GM12878 (cell line): ENCODE data around the gene SYT1. TPM values are rescaled to one million over a fixed set of nuclear protein-coding genes. Genes with fewer than 3 reads are reported as not detected.

Source experiments
- ATAC-seq: fragments of 200-7000 bp; cut with Tn5 transposase; 3 replicates; pipeline ENCODE4 v1.9.1; 2020; ENCODE audit warnings: mild to moderate bottlenecking, moderate library complexity
- BruUV-seq: library from RNA; stranded (reverse); fragments of 400-500 nt; replicated peaks from 2 replicates; lab custom pipeline; 2021; lab: Mats Ljungman, UMichigan
- CTCF ChIA-PET: fragments of 300-600 bp; sonication (Branson Sonifier 250); formaldehyde crosslinking; extraction: SDS; loops from one replicate; lab custom pipeline; 2021; ENCODE audit warnings: inconsistent platforms; lab: Yijun Ruan, JAX
- POLR2A ChIA-PET: fragments of 350-600 bp; formaldehyde crosslinking; extraction: SDS; loops from one replicate; lab custom pipeline; 2021; ENCODE audit warnings: inconsistent platforms; lab: Charles Lee
- RAD21 ChIA-PET: fragments of 300-600 bp; sonication (Branson Sonifier 250); formaldehyde crosslinking; loops from one replicate; lab custom pipeline; 2023; ENCODE audit warnings: antibody characterized with exemption; ENCODE audit not compliant: unreplicated experiment; lab: Charles Lee
- SMC1A ChIA-PET: fragments of 300-600 bp; sonication (Branson Sonifier 250); formaldehyde crosslinking; loops from one replicate; lab custom pipeline; 2023; ENCODE audit not compliant: unreplicated experiment, uncharacterized antibody; lab: Charles Lee
- DNase-seq: peaks from one replicate; pipeline ENCODE4 v3.0.0-alpha.2; 2011; ENCODE audit warnings: low read depth, low spot score
- FAIRE-seq: peaks from 3 replicates; lab custom pipeline; 2011; peaks lifted over from hg19 to GRCh38; lab: Jason Lieb, UNC
- H2AFZ ChIP-seq: 2 replicates; pipeline ENCODE4 v1.6.0; 2011; ENCODE audit warnings: low read depth, low read length, control low read depth; ENCODE audit not compliant: control insufficient read depth
- H3K27ac ChIP-seq: 2 replicates; pipeline ENCODE4 v1.5.1; 2011; ENCODE audit warnings: control low read depth; ENCODE audit not compliant: control insufficient read depth, insufficient read depth
- H3K27me3 ChIP-seq, 2 experiments: replicated peaks in 1 of 2; 2 replicates each; pipeline versions ENCODE4 v1.6.0 to v1.6.1; 2011; ENCODE audit warnings: low read length in 1 of 2; ENCODE audit not compliant: control insufficient read depth in 2 of 2, insufficient read depth in 2 of 2
- H3K36me3 ChIP-seq, 2 experiments: 2 replicates each; pipeline ENCODE4 v1.5.1; 2011; ENCODE audit warnings: low read length in 1 of 2; ENCODE audit not compliant: control insufficient read depth in 2 of 2, insufficient read depth in 2 of 2
- H3K4me1 ChIP-seq: 2 replicates; pipeline ENCODE4 v1.6.1; 2011; ENCODE audit warnings: mild to moderate bottlenecking, low read length, moderate library complexity, mixed read lengths; ENCODE audit not compliant: control insufficient read depth, insufficient read depth
- H3K4me2 ChIP-seq: 2 replicates; pipeline ENCODE4 v1.6.0; 2011; ENCODE audit warnings: control low read depth; ENCODE audit not compliant: control insufficient read depth, insufficient read depth
- H3K4me3 ChIP-seq: fragments of 200-600 bp; sonication (generic); 2 replicates; pipeline ENCODE4 v1.5.1; 2016
- H3K79me2 ChIP-seq: 2 replicates; pipeline ENCODE4 v1.6.0; 2011; ENCODE audit warnings: low read length; ENCODE audit not compliant: control insufficient read depth, insufficient read depth
- H3K9ac ChIP-seq: 2 replicates; pipeline ENCODE4 v1.8.0; 2011; ENCODE audit warnings: low read length, control low read depth, mixed read lengths; ENCODE audit not compliant: control insufficient read depth, insufficient read depth
- H3K9me3 ChIP-seq: replicated peaks from 3 replicates; pipeline ENCODE4 v1.5.1; 2011; ENCODE audit warnings: mild to moderate bottlenecking, low read length; ENCODE audit not compliant: control insufficient read depth, insufficient read depth
- H4K20me1 ChIP-seq: 2 replicates; pipeline ENCODE4 v1.6.0; 2011; ENCODE audit not compliant: control insufficient read depth, insufficient read depth
- BRCA1 ChIP-seq: IDR thresholded peaks from 2 replicates; pipeline ENCODE4 v1.6.1; 2011; ENCODE audit warnings: low read depth, low read length, improper control_type of control experiment
- CHD1 ChIP-seq: IDR thresholded peaks from 2 replicates; pipeline ENCODE4 v1.6.1; 2012; ENCODE audit warnings: low read depth, low read length, improper control_type of control experiment
- CREB1 ChIP-seq: IDR thresholded peaks from 2 replicates; pipeline ENCODE4 v1.6.1; 2012; ENCODE audit warnings: low read depth, mild to moderate bottlenecking, inconsistent platforms
- FOXM1 ChIP-seq: IDR thresholded peaks from 2 replicates; pipeline ENCODE4 v1.6.1; 2012; ENCODE audit warnings: low read depth, mild to moderate bottlenecking, inconsistent platforms, low read length, moderate library complexity
- HCFC1 ChIP-seq: fragments of 150-350 bp; IDR thresholded peaks from 2 replicates; pipeline ENCODE4 v1.6.1; 2014; ENCODE audit warnings: low read length
- HDAC6 ChIP-seq: fragments of 200-600 bp; sonication (generic); IDR thresholded peaks from one replicate; pipeline ENCODE4 v1.8.0; 2017; ENCODE audit warnings: antibody characterized with exemption; ENCODE audit not compliant: unreplicated experiment
- MEF2B ChIP-seq: fragments of 450-650 bp; IDR thresholded peaks from 2 replicates; pipeline ENCODE4 v1.6.1; 2018; ENCODE audit warnings: mild to moderate bottlenecking, moderate library complexity; ENCODE audit not compliant: partially characterized antibody, poor library complexity, severe bottlenecking
- NBN ChIP-seq: fragments of 450-650 bp; IDR thresholded peaks from 2 replicates; pipeline ENCODE4 v1.6.1; 2016
- PAX8 ChIP-seq: fragments of 450-650 bp; IDR thresholded peaks from 2 replicates; pipeline ENCODE4 v1.6.1; 2017; ENCODE audit warnings: mild to moderate bottlenecking, moderate library complexity
- SP1 ChIP-seq: IDR thresholded peaks from one replicate; pipeline ENCODE4 v1.6.1; 2011; ENCODE audit warnings: low read depth, low read length
- TCF12 ChIP-seq: IDR thresholded peaks from 2 replicates; pipeline ENCODE4 v1.6.1; 2011; ENCODE audit warnings: low read depth, mild to moderate bottlenecking, low read length
- WRNIP1 ChIP-seq: IDR thresholded peaks from 2 replicates; pipeline ENCODE4 v1.6.1; 2011; ENCODE audit warnings: low read depth, low read length, improper control_type of control experiment, borderline replicate concordance
- ZBED1 ChIP-seq: IDR thresholded peaks from 2 replicates; pipeline ENCODE4 v1.6.1; 2016; ENCODE audit warnings: borderline replicate concordance
- ZNF274 ChIP-seq: IDR thresholded peaks from one replicate; pipeline ENCODE4 v1.8.0; 2011; ENCODE audit not compliant: insufficient read length, insufficient read depth
- WGBS: methylation state at CpG from one replicate; pipeline ENCODE4 v1.1.6; 2016; ENCODE audit warnings: low lambda C conversion rate; ENCODE audit not compliant: insufficient replicate concordance, insufficient coverage; ENCODE audit errors: missing lambda C conversion rate; 5-methylcytosine and 5-hydroxymethylcytosine counted together
- in situ Hi-C: fragments of 300-500 bp; cut with MboI; formaldehyde crosslinking; loops from 9 replicates; pipeline ENCODE4 v1.14.3; 2018; ENCODE audit warnings: mixed read lengths
- intact Hi-C: fragments of 100-400 bp; cut with micrococcal nuclease; formaldehyde crosslinking; loops from one replicate; pipeline ENCODE4 v1.14.2; 2022; ENCODE audit not compliant: unreplicated experiment
- polyA plus RNA-seq, 11 experiments: library from polyadenylated mRNA; depleted of rRNA in 4 of 11; unstranded in 6 of 11; stranded (reverse) in 5 of 11; fragments of >200 nt; fragmentation: Nextera tagmentation in 4 of 11; fragmentation: Illumina TruSeq in 1 of 11; extraction: Ambion mirVana in 4 of 11; extraction: Trizol in 1 of 11; gene quantifications; 1 replicate in 1 of 11; 2 replicates in 10 of 11; pipeline versions ENCODE4 v1.2.1 to v1.2.3, GENCODE V29; 2011 to 2016; ENCODE audit warnings: inconsistent platforms in 2 of 11, missing spikeins in 2 of 11, low read depth in 1 of 11
- total RNA-seq, 4 experiments: library from RNA; depleted of rRNA in 3 of 4; stranded (reverse); fragments of >200 nt in 3 of 4; fragmentation: Illumina TruSeq in 1 of 4; extraction: Trizol in 1 of 4; gene quantifications; 2 replicates each; pipeline versions ENCODE4 v1.2.1 to v1.2.3, GENCODE V29; 2013 to 2021
- TF ChIP-seq, protein P1 (sequence below): fragments of 450-650 bp; formaldehyde crosslinking; IDR thresholded peaks from 2 replicates; pipeline ENCODE4 v1.4.0; 2022; ENCODE audit warnings: mild to moderate bottlenecking, moderate library complexity
- TF ChIP-seq, protein P2 (sequence below): IDR thresholded peaks from 2 replicates; pipeline ENCODE4 v1.6.1; 2012; ENCODE audit warnings: low read depth, low read length, improper control_type of control experiment

The SYT1 gene
- total and polyA plus RNA-seq, 10 of the 15 experiments (the other 5 are each of a cell fraction or from before 2014, with no cell fraction given), result 0.10 to 0.28 TPM; not detected in 8

DNA sequence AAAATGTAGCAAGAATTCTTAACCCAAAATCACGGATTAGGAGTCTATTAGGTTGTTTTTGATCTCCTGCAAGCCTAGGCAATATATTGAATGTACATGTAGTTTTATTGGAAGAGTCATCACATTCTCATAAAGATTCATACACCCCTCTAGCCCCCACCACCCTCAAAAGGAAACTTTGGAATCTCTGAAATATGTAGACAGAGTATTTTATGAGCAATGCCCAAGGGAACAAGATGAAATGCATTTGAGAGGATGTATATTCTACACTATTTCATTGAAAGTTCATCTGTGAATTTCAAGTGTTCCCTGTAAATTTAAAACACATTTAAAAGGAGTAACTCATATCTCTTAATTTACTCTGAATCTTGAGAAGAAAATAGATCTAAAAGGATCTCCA, 103.7 kb downstream of the SYT1 start:
- H3K9ac ChIP-seq, result no peak overlapping the region
- H3K4me2 ChIP-seq, result no peak overlapping the region
- H2AFZ ChIP-seq, result no peak overlapping the region
- ChIA-PET RAD21 (no interaction called here), CTCF (no interaction called here), POLR2A (no interaction called here), SMC1A (interaction anchor here (0.6 kb wide), 1 partner anchor 9 kb away, joined by 3 read pairs; no protein-coding TSS in a partner anchor)
- ATAC-seq (no peak), DNase-seq (no peak), FAIRE-seq (no peak)
- BruUV-seq, result no TSS peak
- in situ Hi-C loops (no loop called here), intact Hi-C loops (no loop called here)
- H3K4me3 ChIP-seq, result no peak overlapping the region
- no peaks in the 10 kb centered on the region for H3K79me2 ChIP-seq
- no peaks in the 10 kb centered on the region for H3K9me3 ChIP-seq
- H3K36me3 ChIP-seq, result no peaks in the 10 kb centered on the region
- H4K20me1 ChIP-seq, result no peaks in the 10 kb centered on the region
- no peaks in the 10 kb centered on the region for H3K4me1 ChIP-seq
- no peaks in the 10 kb centered on the region for H3K27me3 ChIP-seq
- WGBS, result 7% methylated on average over 1 of the region's 1 CpG
- H3K27ac ChIP-seq, result no peak overlapping the region
- TF ChIP-seq CHD1, result no peak
- no peak for TF ChIP-seq NBN
- no peak for TF ChIP-seq SP1
- TF ChIP-seq ZBED1, result no peak
- TF ChIP-seq FOXM1, result no peak
- TF ChIP-seq WRNIP1, result no peak
- TF ChIP-seq MEF2B, result no peak
- no peak for TF ChIP-seq PAX8
- no peak for TF ChIP-seq CREB1
- TF ChIP-seq, protein P1, sequence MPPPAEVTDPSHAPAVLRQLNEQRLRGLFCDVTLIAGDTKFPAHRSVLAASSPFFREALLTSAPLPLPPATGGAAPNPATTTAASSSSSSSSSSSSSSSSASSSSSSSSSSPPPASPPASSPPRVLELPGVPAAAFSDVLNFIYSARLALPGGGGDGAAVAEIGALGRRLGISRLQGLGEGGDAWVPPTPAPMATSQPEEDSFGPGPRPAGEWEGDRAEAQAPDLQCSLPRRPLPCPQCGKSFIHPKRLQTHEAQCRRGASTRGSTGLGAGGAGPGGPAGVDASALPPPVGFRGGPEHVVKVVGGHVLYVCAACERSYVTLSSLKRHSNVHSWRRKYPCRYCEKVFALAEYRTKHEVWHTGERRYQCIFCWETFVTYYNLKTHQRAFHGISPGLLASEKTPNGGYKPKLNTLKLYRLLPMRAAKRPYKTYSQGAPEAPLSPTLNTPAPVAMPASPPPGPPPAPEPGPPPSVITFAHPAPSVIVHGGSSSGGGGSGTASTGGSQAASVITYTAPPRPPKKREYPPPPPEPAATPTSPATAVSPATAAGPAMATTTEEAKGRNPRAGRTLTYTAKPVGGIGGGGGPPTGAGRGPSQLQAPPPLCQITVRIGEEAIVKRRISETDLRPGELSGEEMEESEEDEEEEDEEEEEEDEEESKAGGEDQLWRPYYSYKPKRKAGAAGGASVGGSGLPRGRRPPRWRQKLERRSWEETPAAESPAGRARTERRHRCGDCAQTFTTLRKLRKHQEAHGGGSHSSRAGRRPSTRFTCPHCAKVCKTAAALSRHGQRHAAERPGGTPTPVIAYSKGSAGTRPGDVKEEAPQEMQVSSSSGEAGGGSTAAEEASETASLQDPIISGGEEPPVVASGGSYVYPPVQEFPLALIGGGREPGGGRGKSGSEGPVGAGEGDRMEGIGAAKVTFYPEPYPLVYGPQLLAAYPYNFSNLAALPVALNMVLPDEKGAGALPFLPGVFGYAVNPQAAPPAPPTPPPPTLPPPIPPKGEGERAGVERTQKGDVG, result no peak
- no peak for TF ChIP-seq HDAC6
- TF ChIP-seq HCFC1, result no peak
- no peak for TF ChIP-seq TCF12
- no peak for TF ChIP-seq ZNF274
- no peak for TF ChIP-seq BRCA1
- TF ChIP-seq, protein P2, sequence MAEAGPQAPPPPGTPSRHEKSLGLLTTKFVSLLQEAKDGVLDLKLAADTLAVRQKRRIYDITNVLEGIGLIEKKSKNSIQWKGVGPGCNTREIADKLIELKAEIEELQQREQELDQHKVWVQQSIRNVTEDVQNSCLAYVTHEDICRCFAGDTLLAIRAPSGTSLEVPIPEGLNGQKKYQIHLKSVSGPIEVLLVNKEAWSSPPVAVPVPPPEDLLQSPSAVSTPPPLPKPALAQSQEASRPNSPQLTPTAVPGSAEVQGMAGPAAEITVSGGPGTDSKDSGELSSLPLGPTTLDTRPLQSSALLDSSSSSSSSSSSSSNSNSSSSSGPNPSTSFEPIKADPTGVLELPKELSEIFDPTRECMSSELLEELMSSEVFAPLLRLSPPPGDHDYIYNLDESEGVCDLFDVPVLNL, result no peak
